ENCODE measurements around the gene FRK.
"Not testable (repeated sequence)": the region's sequence is repeated elsewhere in the genome, so short reads cannot be mapped to it uniquely, and the experiment has no call there.

The FRK gene

DNA sequence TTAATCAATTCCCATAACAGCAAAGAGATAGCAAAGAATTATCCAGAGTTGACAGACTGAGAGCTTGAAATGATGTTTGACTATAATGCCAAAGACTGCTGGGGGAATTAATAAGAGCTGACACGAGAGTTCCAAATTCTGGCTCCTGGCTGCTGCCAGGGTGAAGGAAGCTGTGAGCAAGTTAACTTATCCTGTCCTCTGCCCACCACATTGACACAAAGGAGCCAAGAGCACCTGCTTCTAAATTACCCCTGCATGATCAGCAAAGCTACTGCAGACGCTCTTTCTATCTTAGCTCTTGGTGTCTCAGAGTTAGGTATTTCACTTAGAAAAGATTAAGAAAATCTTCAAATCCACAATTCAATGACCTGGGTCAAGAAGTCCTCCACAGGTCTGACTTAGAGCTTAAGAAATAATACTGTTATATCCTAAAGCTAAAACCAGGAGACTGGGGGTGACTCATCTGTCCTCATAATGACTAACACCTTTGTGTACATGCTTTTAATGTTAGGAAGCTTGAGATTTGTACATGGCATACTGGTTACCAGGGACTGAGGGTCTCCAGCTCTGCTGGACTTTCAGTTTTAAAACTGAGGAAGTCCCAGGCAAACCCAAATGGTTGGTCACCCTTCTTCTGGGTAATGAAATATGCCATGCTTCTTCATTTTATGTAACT lies 13.2 kb upstream of the FRK start:
- no peak for DNase-seq

DNA sequence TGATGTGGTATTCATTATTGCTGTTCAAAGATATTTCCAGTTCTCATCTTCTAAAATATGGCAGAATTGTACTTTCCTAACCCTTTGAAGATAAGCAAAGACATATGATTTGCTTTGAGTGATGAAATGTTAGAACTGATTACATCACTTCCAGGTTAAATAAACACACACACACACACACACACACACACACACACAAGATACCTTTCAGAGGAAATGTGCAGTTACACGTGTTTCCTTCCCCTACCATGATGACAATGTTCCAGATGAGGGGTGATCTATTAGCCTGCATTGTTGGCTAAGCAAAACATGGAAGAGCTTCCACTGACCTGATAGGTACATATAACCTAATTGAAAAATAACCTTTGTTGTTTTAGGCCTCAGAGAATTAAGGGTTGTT lies 11.7 kb upstream of the FRK start:
- no peak for DNase-seq

GRCh38 chr6:116070616-116071389 lies 10.1 kb upstream of the FRK start:
- DNase-seq: no peak

- no peak for DNase-seq
These were observed 9.4 kb upstream of the FRK start for GRCh38 chr6:116070101-116070500.

- no peak for DNase-seq
These were observed 6.1 kb upstream of the FRK start for GRCh38 chr6:116066789-116067188.

DNA sequence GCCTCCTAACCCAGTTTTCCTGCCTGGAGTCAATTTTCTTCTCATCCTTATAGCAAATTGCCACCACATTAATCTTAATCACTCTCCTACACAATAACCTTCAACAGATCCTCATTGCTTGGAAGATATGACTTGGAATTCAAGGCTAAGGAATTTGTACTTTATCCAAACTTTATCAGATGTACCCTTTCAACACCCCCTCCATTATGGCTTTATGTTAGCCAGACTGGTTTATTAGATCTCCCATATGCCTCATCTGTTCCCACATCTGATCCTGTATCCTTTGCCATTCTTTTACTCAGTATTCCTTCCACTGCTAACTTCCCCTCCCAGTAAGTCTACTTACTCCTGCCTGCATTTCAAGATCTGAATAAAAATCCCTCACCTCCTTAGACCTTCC lies 4.0 kb upstream of the FRK start:
- no peak for DNase-seq

DNA sequence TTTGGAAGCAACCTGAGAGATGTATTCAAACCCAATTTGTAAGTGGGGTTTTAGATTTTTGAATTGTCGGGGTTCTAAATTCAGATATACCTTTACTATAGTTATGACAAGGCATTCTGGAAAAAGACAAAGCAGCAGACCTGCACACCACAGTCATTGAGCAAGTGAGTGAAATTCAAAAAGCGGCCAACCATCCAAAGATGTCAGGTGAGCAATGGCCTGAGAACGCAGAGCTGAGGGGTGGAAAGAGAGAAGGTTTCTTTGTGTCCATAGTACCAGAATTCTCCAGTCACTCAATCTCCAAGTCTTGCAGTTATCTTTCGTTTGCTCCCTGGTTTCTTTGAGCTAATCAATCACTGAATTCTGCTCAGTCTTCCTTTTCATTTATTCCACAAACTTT lies 1.8 kb upstream of the FRK start:
- no peak for DNase-seq

GRCh38 chr6:116059713-116060571 lies 749 bp downstream of the FRK start:
- peak in 1 of 2 experiments; percentile 38 for DNase-seq

GRCh38 chr6:116057766-116058165 lies 2.9 kb downstream of the FRK start:
- DNase-seq: peak in 1 of 2 experiments; percentile 33

- DNase-seq: peak in 1 of 2 experiments; percentile 7
These were observed 5.2 kb downstream of the FRK start for GRCh38 chr6:116055513-116055912.

DNA sequence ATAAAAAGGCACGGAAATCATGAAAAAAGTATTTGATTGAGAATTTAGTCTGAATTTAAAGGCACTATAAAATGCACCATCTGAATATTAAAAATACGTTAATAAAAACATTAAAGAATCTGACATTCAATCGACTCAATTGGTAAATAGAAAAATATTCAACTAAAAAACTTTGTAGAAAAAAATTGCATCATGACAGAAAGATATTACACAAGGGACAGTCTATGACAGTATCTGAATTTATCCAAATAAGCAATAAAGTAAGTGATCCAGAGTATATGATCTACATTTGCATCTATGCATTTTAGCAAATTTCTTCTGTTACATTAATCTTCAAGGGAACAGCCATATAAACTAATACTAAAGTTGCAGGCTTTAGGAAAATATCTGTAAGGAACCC lies 9.4 kb downstream of the FRK start:
- DNase-seq: no peak

DNA sequence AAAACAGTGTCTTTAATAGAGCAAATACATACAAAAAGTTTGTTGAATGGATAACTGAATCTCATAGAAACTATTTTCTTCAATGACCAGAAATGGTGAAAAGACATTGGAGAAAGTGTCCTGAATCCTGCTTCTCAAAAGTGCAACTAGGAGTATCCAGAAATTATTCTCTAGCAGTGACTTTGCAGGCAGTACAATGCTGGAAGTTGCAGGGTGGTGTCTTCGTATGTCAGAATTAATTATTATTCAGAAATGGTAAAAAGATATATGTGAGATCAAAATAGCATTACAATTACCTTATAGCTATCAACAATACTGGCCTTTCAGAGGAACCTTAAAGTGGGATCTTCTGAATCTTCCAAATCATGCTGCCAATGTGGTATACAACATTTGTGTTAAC lies 10.0 kb downstream of the FRK start:
- DNase-seq: no peak

GRCh38 chr6:116049321-116049720 lies 11.4 kb downstream of the FRK start:
- no peak for DNase-seq

- no peak for DNase-seq
These were observed 13.3 kb downstream of the FRK start for GRCh38 chr6:116047173-116047933.

DNA sequence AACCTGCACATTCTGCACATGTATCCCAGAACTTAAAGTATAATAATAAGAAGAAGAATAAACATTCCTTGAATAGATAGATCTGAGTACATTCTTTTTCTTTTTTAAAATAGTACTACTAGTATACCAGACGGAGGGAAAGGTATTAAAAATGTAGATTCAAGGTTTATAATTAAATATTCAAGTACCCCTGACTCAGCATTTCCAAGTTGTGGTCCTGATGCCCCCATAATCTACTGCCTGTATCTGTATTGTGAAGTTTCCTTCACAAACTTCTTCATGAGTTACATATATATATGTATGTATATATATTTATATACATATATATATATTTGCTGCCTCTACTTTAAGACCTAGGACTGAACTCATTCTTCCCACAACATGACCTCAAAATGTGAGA lies 14.0 kb downstream of the FRK start:
- no peak for DNase-seq

DNA sequence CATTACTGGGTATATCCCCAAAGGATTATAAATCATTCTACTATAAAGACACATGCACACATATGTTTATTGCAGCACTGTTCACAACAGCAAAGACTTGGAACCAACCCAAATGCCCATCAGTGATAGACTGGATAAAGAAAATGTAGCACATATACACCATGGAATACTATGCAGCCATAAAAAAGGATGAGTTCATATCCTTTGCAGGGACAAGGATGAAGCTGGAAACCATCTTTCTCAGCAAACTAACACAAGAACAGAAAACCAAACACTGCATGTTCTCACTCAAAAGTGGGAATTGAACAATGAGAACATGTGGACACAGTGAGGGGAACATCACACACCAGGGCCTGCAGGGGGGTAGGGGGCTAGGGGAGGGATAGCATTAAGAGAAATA lies 14.4 kb downstream of the FRK start:
- DNase-seq: not testable (repeated sequence)

DNA sequence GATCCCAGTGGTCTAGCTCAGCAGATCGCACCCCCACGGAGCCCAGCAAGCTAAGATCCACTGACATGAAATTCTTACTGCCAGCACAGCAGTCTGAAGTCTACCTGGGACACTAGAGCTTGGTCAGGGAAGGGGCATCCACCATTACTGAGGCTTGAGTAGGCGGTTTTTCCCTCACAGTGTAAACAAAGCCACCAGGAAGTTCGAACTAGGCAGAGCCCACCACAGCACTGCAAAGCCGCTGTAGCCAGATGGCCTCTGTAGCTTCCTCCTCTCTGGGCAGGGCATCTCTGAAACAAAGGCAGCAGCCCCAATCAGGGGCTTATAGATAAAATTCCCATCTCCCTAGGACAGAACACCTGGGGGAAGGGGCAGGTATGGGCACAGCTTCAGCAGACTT lies 18.8 kb downstream of the FRK start:
- no peak for DNase-seq

GRCh38 chr6:116040993-116041392 lies 19.7 kb downstream of the FRK start:
- no peak for DNase-seq

- no peak for DNase-seq
These were observed 23.8 kb downstream of the FRK start for GRCh38 chr6:116036885-116037284.

DNA sequence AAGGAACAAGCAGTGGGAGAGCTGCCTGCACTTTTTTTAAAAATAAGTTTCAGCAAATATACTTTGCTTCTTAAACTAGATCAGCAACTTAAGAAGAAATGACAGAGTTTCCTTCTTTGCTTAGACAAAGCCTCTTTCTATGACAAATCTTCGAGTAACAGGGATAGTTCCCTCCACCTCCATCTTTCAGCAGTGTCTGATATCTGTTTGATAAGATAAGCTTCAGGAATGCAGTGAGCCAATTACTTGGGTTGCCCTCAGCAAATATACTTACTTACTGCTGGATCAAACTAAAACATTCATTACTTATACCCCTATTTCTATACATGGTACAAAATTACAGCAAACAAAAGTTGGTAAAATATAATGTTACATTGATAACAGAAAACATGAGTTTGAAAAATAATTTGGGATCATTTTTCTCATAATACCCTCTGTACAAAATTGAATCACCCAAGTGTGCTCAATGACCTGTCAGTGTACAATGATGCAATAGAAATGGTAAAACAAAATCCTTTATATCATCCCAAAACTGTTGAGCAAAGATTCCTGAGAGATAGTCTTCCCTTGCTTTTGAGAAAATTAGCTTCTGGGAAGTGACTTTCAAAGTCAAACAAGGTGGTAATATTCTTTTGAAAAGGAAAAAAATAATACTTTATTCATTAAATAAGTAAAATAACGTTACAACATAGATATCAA lies 24.5 kb downstream of the FRK start:
- no peak for DNase-seq

GRCh38 chr6:116035616-116036015 lies 25.1 kb downstream of the FRK start:
- peak in 1 of 2 experiments; percentile 13 for DNase-seq

DNA sequence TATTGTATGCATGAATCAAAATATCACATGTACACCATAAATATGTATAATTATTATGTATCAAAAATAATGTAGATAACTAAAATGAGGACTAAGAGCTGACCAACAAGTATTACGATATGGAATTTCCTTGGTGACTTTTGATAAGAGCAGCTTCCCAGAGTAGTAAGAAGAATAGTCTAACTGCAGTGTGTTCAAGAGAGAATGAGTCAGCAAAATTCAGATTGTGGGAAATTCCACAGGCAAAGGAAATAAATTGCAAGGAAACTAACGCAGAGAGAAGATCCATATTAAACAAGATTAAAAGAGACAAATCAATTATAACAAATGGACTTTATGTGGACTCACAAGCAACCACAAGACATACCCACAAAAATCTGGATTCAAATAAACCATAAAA lies 26.4 kb downstream of the FRK start:
- no peak for DNase-seq

Measured in NCI-H2081 (cell line).